Measurements from ENCODE around the gene SYCE1L.
"Not testable (repeated sequence)": the region's sequence is repeated elsewhere in the genome, so short reads cannot be mapped to it uniquely, and the experiment has no call there.

The SYCE1L gene

GRCh38 chr16:77206533-77206932 lies 7.3 kb downstream of the SYCE1L start:
- DNase-seq = no peak

- no peak for DNase-seq
These were observed 7.8 kb downstream of the SYCE1L start for GRCh38 chr16:77207030-77207429.

- DNase-seq = no peak
These were observed 9.2 kb downstream of the SYCE1L start for GRCh38 chr16:77208382-77208781.

- peak; percentile 76 for DNase-seq
These were observed 12.9 kb downstream of the SYCE1L start for GRCh38 chr16:77211880-77212740.

- DNase-seq = no peak
These were observed 13.7 kb downstream of the SYCE1L start for GRCh38 chr16:77212741-77213541.

- DNase-seq = no peak
These were observed 14.4 kb downstream of the SYCE1L start for GRCh38 chr16:77213542-77214106.

GRCh38 chr16:77214411-77215138 lies 15.4 kb downstream of the SYCE1L start:
- DNase-seq = no peak

GRCh38 chr16:77219437-77219836 lies 20.2 kb downstream of the SYCE1L start:
- DNase-seq = no peak

GRCh38 chr16:77220427-77220826 lies 21.2 kb downstream of the SYCE1L start:
- no peak for DNase-seq

- no peak for DNase-seq
These were observed 22.3 kb downstream of the SYCE1L start for GRCh38 chr16:77221482-77221881.

- no peak for DNase-seq
These were observed 24.0 kb downstream of the SYCE1L start for GRCh38 chr16:77223184-77223583.

- no peak for DNase-seq
These were observed 26.0 kb downstream of the SYCE1L start for GRCh38 chr16:77225182-77225581.

GRCh38 chr16:77227745-77228144 lies 28.5 kb downstream of the SYCE1L start:
- no peak for DNase-seq

- DNase-seq = no peak
These were observed 31.8 kb downstream of the SYCE1L start for GRCh38 chr16:77231047-77231446.

GRCh38 chr16:77233799-77234519 lies 34.8 kb downstream of the SYCE1L start:
- DNase-seq = no peak

GRCh38 chr16:77234611-77235010 lies 35.4 kb downstream of the SYCE1L start:
- no peak for DNase-seq

- DNase-seq = peak; percentile 38
These were observed 36.9 kb downstream of the SYCE1L start for GRCh38 chr16:77236063-77236511.

GRCh38 chr16:77238593-77238992 lies 39.4 kb downstream of the SYCE1L start:
- no peak for DNase-seq

GRCh38 chr16:77242471-77242870 lies 43.3 kb downstream of the SYCE1L start:
- DNase-seq = not testable (repeated sequence)

GRCh38 chr16:77246150-77246549 lies 46.9 kb downstream of the SYCE1L start:
- DNase-seq = no peak

- no peak for DNase-seq
These were observed 51.2 kb downstream of the SYCE1L start for GRCh38 chr16:77250400-77250799.

All from NCI-H1417 treated with DMSO at 0.1 percent for 48 hours (cell line).